Activated CD8-positive, alpha-beta T cell treated with anti-CD3 and anti-CD28 coated beads for 36 hours (primary cell): ENCODE results near the gene MYH11. TPM values are rescaled to one million over a fixed set of nuclear protein-coding genes. Genes with fewer than 3 reads are reported as not detected.

ENCODE experiments used
- ATAC-seq: fragments of 200-7000 bp; cut with Tn5 transposase; one replicate; pipeline ENCODE4 v1.10.0; 2021; ENCODE audit warnings: mild to moderate bottlenecking, moderate library complexity
- CTCF ChIA-PET: fragments of 350-600 bp; sonication (Branson Sonifier 250); formaldehyde crosslinking; loops from one replicate; lab custom pipeline; 2021; ENCODE audit warnings: antibody characterized with exemption; lab: Charles Lee
- POLR2A ChIA-PET: fragments of 350-600 bp; sonication (Branson Sonifier 250); formaldehyde crosslinking; loops from one replicate; lab custom pipeline; 2021; ENCODE audit warnings: antibody characterized with exemption; lab: Charles Lee
- DNase-seq: peaks from one replicate; pipeline ENCODE4 v3.0.0-alpha.2; 2020
- H3K27ac Mint-ChIP-seq: one replicate; pipeline ENCODE4 v1.8.0; 2021; ENCODE audit warnings: mild to moderate bottlenecking, mixed read lengths
- H3K27me3 Mint-ChIP-seq: one replicate; pipeline ENCODE4 v1.8.0; 2021; ENCODE audit warnings: mixed read lengths
- H3K36me3 Mint-ChIP-seq: one replicate; pipeline ENCODE4 v1.8.0; 2021; ENCODE audit warnings: low read depth, mixed read lengths
- H3K4me1 Mint-ChIP-seq: one replicate; pipeline ENCODE4 v1.8.0; 2021; ENCODE audit warnings: low read depth, mixed read lengths
- H3K4me3 Mint-ChIP-seq: one replicate; pipeline ENCODE4 v1.8.0; 2021; ENCODE audit warnings: mild to moderate bottlenecking, moderate library complexity, mixed read lengths
- H3K9me3 Mint-ChIP-seq: one replicate; pipeline ENCODE4 v1.8.0; 2021; ENCODE audit warnings: mixed read lengths
- intact Hi-C: fragments of 100-400 bp; cut with micrococcal nuclease; formaldehyde crosslinking; loops from one replicate; pipeline ENCODE4 v1.10.0; 2022
- total RNA-seq, 2 experiments: library from RNA; stranded (reverse); gene quantifications; one replicate each; pipeline ENCODE4 v1.2.3, GENCODE V29; 2021
- TF ChIP-seq, protein P1 (sequence below): fragments of 200-600 bp; IDR thresholded peaks from one replicate; pipeline ENCODE4 v1.8.0; 2022; ENCODE audit warnings: antibody characterized with exemption, mild to moderate bottlenecking

MYH11 gene
- total RNA-seq, 2 experiments from 2014 or later = not detected

DNA sequence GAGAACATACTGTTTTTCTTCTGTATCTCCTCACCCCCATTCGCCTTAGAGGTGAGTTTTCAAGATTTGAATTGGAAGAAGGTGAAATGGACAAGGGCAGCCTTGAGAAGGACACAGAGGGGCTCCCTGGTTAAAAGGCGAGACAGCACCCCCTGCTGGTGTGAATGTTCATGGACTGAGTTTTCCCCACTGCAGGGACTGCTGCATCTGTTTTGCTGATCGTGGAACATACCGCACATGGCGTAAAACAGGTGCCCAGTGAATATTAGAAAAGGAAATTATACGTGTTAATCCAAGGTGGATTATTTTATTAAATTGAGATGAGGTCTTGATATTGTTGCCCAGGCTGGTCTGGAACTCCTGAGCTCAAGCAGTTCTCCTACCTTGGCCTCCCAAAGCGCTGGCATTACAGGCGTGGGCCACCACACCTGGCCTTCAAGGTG is 152.3 kb downstream of the MYH11 start:
- POLR2A ChIA-PET = interaction anchor here (1.3 kb wide), 1 partner anchor 96 kb away, joined by 4 read pairs; no protein-coding TSS in a partner anchor
- intact Hi-C loops = no loop called here
- peaks cover 15% of the 10 kb centered on the region for H3K4me1 Mint-ChIP-seq
- H3K4me3 Mint-ChIP-seq = no peak overlapping the region
- H3K27ac Mint-ChIP-seq = peak overlapping the region; percentile 25
- CTCF ChIA-PET = interaction anchor here (0.7 to 2.6 kb wide), 17 partner anchors 9 to 384 kb away, joined by 3 to 19 read pairs (median 5); no protein-coding TSS in a partner anchor
- peak; percentile 87 for DNase-seq
- no peaks in the 10 kb centered on the region for H3K9me3 Mint-ChIP-seq
- peaks cover 19% of the 10 kb centered on the region for H3K36me3 Mint-ChIP-seq
- ATAC-seq = peak; percentile 85
- TF ChIP-seq, protein P1, sequence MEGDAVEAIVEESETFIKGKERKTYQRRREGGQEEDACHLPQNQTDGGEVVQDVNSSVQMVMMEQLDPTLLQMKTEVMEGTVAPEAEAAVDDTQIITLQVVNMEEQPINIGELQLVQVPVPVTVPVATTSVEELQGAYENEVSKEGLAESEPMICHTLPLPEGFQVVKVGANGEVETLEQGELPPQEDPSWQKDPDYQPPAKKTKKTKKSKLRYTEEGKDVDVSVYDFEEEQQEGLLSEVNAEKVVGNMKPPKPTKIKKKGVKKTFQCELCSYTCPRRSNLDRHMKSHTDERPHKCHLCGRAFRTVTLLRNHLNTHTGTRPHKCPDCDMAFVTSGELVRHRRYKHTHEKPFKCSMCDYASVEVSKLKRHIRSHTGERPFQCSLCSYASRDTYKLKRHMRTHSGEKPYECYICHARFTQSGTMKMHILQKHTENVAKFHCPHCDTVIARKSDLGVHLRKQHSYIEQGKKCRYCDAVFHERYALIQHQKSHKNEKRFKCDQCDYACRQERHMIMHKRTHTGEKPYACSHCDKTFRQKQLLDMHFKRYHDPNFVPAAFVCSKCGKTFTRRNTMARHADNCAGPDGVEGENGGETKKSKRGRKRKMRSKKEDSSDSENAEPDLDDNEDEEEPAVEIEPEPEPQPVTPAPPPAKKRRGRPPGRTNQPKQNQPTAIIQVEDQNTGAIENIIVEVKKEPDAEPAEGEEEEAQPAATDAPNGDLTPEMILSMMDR = peak; percentile 82
- no peaks in the 10 kb centered on the region for H3K27me3 Mint-ChIP-seq

DNA sequence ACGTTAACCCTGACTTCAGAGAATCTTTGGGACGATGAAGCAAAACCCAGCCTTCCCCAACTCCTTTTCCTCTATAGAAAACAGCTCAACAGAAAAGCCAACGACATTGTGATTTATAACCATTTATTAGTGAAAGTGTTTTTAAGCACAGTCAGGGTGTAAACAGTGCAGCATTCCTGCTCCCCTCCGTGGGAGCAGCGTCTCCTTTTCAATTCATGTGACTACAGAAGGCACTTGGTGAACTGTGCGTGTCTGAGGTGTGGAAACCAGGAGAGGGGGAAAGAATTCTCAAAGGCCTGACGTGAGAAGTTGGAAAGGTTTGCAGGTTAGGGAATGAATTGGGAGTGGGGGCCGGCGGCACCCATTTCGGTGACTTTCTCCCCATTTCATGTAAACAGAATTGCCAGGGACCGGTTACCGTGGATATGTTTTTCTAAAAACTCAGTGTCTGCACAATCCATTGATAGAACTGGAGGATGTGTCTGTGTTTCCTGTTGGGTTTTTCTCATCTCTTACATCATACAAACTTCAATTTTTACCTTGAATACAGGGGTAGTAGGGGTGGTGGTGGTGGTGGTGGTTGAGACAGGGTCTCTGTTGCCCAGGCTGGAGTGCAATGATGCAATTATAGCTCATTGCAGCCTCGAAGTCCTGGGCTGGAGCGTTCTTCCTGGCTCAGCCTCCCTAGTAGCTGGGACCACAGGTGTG is 153.6 kb downstream of the MYH11 start:
- intact Hi-C loops = no loop called here
- ATAC-seq (no peak), DNase-seq (no peak)
- Mint-ChIP-seq H3K36me3 (peaks cover 20% of the 10 kb centered on the region), H3K4me1 (peaks cover 15% of the 10 kb centered on the region), H3K27me3 (no peaks in the 10 kb centered on the region), H3K27ac (peak overlapping the region; percentile 58), H3K4me3 (no peak overlapping the region), H3K9me3 (no peaks in the 10 kb centered on the region)
- ChIA-PET POLR2A (interaction anchor here (1.2 kb wide), 1 partner anchor 16 kb away, joined by 4 read pairs; no protein-coding TSS in a partner anchor), CTCF (interaction anchor here (0.6 to 2.5 kb wide), 8 partner anchors 8 to 279 kb away, joined by 3 to 19 read pairs (median 4); no protein-coding TSS in a partner anchor)
- TF ChIP-seq, protein P1 = no peak

DNA sequence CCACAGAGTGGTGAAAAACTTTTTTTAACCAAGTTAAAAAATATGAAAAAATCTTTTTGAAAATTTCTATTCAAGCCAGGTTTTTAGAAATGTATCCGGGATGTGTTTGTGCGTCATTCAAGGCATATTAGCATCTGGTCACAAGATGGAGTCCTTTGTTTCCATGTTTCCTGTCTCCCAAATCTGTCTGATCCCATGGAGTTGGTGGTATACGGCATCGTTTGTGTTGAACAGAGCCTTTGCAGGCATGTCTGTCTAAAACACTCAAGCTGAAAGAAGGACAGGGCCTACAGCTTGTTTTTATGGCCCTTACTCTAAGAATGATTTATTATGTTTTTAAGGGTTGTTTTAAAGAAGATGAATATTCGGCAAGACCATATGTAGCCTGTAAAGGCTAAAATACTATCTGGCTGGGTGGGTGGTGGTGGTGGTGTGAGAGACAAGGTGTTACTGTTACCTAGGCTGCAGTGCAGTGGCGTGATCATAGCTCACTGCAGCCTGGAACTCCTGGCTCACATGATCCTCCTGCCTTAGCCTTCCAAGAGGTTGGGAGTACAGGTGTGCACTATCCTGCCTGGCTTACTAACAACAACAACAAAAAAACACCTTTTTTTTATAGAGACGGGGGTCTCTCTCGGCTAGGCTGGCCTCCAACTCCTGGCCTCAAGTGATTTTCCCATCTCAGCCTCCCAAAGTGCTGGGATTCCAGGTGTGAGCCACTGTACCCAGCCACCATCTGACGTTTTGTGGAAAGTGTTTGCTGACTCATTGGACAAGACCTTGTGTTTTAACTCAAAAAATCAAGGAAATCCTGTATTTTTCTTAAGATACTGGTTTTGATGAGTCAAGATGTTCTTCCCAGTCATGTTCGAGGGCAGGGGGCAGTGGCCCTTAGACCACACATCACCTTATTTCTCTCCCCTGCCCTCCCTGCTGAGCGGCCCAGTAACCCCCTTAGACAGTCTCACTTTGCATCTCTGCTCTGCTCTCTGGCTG is 154.6 kb downstream of the MYH11 start:
- no peak for ATAC-seq
- POLR2A ChIA-PET = no interaction called here
- no peaks in the 10 kb centered on the region for H3K27me3 Mint-ChIP-seq
- no peak for DNase-seq
- H3K36me3 Mint-ChIP-seq = peaks cover 21% of the 10 kb centered on the region
- CTCF ChIA-PET = interaction anchor here (0.7 kb wide), 1 partner anchor 20 kb away, joined by 3 read pairs; no protein-coding TSS in a partner anchor
- no peaks in the 10 kb centered on the region for H3K9me3 Mint-ChIP-seq
- H3K27ac Mint-ChIP-seq = peak overlapping the region; percentile 58
- TF ChIP-seq, protein P1 = no peak
- H3K4me1 Mint-ChIP-seq = peaks cover 15% of the 10 kb centered on the region
- no peak overlapping the region for H3K4me3 Mint-ChIP-seq
- intact Hi-C loops = no loop called here

DNA sequence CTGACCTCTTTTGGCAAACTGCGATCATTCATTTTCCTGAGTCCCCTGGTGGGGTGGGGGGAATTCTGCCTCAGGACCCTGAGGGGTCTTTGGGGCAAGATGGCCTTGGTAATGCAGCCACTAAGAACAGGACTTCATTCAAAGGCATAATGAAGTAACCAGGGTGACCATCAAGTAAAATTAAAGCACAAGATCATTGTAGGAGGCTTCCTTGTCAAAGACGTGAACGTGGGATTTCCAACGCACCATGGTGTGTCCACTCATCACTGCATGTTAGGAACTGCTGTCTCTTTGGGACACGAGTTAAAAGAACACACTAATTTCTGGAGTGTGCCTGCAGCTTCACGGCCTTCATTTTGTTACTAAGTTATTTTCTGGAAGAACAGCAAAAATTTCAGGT is 155.5 kb downstream of the MYH11 start:
- ChIA-PET CTCF (no interaction called here), POLR2A (interaction anchor here (1.1 kb wide), 1 partner anchor 10 kb away, joined by 3 read pairs; no protein-coding TSS in a partner anchor)
- Mint-ChIP-seq H3K4me3 (no peak overlapping the region), H3K4me1 (peaks cover 15% of the 10 kb centered on the region), H3K36me3 (peaks cover 28% of the 10 kb centered on the region), H3K9me3 (no peaks in the 10 kb centered on the region), H3K27me3 (no peaks in the 10 kb centered on the region), H3K27ac (no peak overlapping the region)
- ATAC-seq (no peak), DNase-seq (no peak)
- TF ChIP-seq, protein P1 = no peak
- intact Hi-C loops = no loop called here
